KMS-11 (cell line): ENCODE data around the gene ZFAND2A.

Experiments
- H2AFZ ChIP-seq: fragments of 200-600 bp; sonication (generic); 2 replicates; pipeline ENCODE4 v1.6.1; 2016; ENCODE audit warnings: antibody characterized with exemption, mixed run types, low read depth
- H3K27ac ChIP-seq: fragments of 200-600 bp; sonication (generic); 2 replicates; pipeline ENCODE4 v1.6.1; 2016; ENCODE audit warnings: mild to moderate bottlenecking, mixed run types
- H3K27me3 ChIP-seq: fragments of 200-600 bp; sonication (generic); 2 replicates; pipeline ENCODE4 v1.6.1; 2017; ENCODE audit warnings: mild to moderate bottlenecking, low read depth, mixed run types, moderate library complexity; ENCODE audit not compliant: insufficient read depth
- H3K36me3 ChIP-seq: fragments of 200-600 bp; sonication (generic); 2 replicates; pipeline ENCODE4 v1.6.1; 2017; ENCODE audit warnings: mild to moderate bottlenecking, mixed run types; ENCODE audit not compliant: insufficient read depth
- H3K4me1 ChIP-seq: fragments of 200-600 bp; sonication (generic); 2 replicates; pipeline ENCODE4 v1.6.1; 2016; ENCODE audit warnings: mild to moderate bottlenecking, low read depth, mixed run types; ENCODE audit not compliant: poor library complexity, severe bottlenecking
- H3K4me2 ChIP-seq: fragments of 200-600 bp; sonication (generic); 2 replicates; pipeline ENCODE4 v1.7.0; 2016; ENCODE audit warnings: mild to moderate bottlenecking, mixed run types
- H3K4me3 ChIP-seq: fragments of 200-600 bp; sonication (generic); IDR thresholded peaks from 2 replicates; pipeline ENCODE4 v1.6.1; 2017; ENCODE audit warnings: low read depth, low read length, mixed read lengths; ENCODE audit not compliant: insufficient read depth
- H3K79me2 ChIP-seq: fragments of 200-600 bp; sonication (generic); 2 replicates; pipeline ENCODE4 v1.6.1; 2016; ENCODE audit warnings: low read depth, mixed run types; ENCODE audit not compliant: insufficient read depth
- H3K9ac ChIP-seq: fragments of 200-600 bp; sonication (generic); 2 replicates; pipeline ENCODE4 v1.6.1; 2016; ENCODE audit warnings: mild to moderate bottlenecking, mixed run types
- H4K20me1 ChIP-seq: fragments of 200-600 bp; sonication (generic); 2 replicates; pipeline ENCODE4 v1.6.1; 2016; ENCODE audit warnings: mild to moderate bottlenecking, mixed run types; ENCODE audit not compliant: insufficient read depth
- TF ChIP-seq, protein P1 (sequence below): fragments of 200-600 bp; sonication (generic); conservative IDR thresholded peaks from 2 replicates; pipeline ENCODE4 v1.6.1; 2017; ENCODE audit warnings: low read depth, mild to moderate bottlenecking, antibody characterized with exemption, low read length, moderate library complexity, mixed read lengths

The ZFAND2A gene

DNA sequence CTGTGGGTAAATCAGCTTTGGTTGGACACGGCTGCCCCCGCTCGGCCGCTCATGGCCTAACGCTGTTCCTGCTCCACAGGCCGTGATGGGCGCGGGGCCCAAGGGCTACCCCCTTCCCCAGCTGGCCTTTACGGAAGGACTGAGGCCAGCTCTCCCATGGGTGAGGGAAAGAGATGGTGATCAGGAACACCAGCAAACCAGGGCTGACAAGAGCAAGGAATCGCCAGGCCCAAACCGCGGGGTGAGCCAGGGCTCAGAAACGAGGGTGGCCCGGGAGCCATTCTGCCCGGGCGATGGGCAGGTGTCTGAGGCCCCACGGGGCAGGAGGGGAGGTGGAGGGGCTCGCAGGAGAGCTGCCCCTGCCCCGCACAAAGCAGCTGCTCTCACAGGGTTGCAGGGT, 45.5 kb downstream of the ZFAND2A start:
- TF ChIP-seq, protein P1, sequence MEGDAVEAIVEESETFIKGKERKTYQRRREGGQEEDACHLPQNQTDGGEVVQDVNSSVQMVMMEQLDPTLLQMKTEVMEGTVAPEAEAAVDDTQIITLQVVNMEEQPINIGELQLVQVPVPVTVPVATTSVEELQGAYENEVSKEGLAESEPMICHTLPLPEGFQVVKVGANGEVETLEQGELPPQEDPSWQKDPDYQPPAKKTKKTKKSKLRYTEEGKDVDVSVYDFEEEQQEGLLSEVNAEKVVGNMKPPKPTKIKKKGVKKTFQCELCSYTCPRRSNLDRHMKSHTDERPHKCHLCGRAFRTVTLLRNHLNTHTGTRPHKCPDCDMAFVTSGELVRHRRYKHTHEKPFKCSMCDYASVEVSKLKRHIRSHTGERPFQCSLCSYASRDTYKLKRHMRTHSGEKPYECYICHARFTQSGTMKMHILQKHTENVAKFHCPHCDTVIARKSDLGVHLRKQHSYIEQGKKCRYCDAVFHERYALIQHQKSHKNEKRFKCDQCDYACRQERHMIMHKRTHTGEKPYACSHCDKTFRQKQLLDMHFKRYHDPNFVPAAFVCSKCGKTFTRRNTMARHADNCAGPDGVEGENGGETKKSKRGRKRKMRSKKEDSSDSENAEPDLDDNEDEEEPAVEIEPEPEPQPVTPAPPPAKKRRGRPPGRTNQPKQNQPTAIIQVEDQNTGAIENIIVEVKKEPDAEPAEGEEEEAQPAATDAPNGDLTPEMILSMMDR, result no peak
- H4K20me1 ChIP-seq, result no peaks in the 10 kb centered on the region
- no peak overlapping the region for H2AFZ ChIP-seq
- H3K4me2 ChIP-seq, result no peak overlapping the region
- no peaks in the 10 kb centered on the region for H3K27me3 ChIP-seq
- no peaks in the 10 kb centered on the region for H3K36me3 ChIP-seq
- no peaks in the 10 kb centered on the region for H3K4me1 ChIP-seq
- no peak overlapping the region for H3K27ac ChIP-seq
- H3K9ac ChIP-seq, result no peak overlapping the region
- no peak overlapping the region for H3K4me3 ChIP-seq
- H3K79me2 ChIP-seq, result no peaks in the 10 kb centered on the region

DNA sequence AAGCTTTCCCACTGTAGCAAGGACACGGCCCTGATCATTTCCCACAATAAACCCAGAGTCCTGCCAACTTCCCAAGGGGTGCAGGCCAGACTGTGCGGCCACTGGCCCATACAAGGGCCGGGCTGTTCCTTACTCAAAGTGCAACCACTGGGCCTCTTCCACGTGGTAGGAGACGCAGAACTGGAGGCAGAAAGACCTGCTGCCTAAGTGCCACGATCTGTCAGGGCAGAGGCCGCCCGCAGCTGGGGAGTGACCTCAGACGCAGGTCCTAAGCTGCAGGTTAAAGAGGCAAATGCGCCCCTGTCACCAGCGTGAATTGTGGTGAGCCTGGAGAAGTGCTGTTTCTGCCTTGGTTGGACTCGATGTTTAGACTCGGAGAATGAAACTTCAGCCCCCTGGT, 45.9 kb downstream of the ZFAND2A start:
- H3K4me2 ChIP-seq, result no peak overlapping the region
- no peak overlapping the region for H3K9ac ChIP-seq
- H3K27ac ChIP-seq, result no peak overlapping the region
- no peak overlapping the region for H3K4me3 ChIP-seq
- no peaks in the 10 kb centered on the region for H4K20me1 ChIP-seq
- H3K79me2 ChIP-seq, result no peaks in the 10 kb centered on the region
- H2AFZ ChIP-seq, result no peak overlapping the region
- H3K27me3 ChIP-seq, result no peaks in the 10 kb centered on the region
- no peaks in the 10 kb centered on the region for H3K4me1 ChIP-seq
- TF ChIP-seq, protein P1, result no peak
- H3K36me3 ChIP-seq, result no peaks in the 10 kb centered on the region

DNA sequence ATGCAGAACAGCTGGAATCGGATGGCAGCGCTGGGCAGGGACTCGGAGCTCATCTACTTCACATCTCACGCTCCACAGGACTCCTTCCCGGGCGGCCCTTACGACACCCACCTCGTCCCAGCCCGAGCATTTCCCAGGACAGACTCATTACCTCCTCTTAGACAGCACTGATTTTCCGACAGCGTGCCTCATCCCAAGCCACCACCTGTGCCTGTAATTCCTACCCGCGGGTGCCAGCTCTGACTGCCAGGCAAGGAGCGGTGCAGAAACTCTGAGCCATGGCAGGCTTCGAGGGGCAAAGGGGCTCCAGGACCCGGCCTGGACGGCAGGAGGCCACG, 46.5 kb downstream of the ZFAND2A start:
- no peaks in the 10 kb centered on the region for H3K36me3 ChIP-seq
- H3K4me2 ChIP-seq, result no peak overlapping the region

DNA sequence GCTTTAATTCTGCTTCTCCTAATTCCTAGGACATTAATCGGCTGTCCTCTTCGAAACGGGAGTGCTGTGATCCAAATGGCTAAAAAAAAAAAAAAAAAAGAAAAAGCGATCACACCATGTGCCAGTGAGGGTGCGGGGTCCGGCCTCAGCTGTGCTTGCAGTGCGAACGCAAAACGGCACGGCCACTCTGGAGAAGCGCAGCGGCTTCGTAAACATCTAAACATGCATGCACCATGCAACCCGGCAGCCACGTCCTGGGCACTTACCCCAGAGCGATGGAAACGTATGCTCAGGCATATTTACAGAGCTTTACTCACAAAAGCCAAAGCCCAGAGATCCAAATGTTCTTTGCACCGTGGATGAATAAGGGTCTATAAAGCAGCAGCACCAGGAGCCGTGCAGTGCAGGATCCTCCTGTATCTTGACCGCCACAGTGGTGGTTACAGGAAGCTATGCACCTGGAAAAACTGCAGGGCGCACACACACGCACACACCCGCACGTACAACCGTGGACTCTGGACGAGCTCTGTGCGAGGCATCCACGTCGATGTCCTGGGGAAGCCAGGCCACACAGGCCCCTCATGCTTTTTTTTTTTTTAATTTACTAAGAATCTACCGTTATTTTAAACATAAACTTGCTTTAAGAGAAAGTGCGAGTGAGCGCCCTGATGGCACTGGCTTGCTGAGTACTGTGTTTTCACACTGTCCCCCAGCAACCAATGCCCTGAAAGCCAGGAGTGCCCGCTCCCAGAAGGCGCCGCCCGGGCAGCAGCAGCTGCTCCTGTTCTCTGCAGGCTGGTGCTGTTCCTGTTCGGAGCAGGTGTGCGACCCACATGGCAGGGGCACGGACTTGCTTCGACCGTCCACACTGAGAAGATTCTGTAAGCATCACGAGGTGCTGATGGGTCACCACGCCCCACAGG, 47.1 kb downstream of the ZFAND2A start:
- Histone ChIP-seq H3K4me3 (no peak overlapping the region), H4K20me1 (no peaks in the 10 kb centered on the region), H3K36me3 (no peaks in the 10 kb centered on the region), H3K4me2 (no peak overlapping the region), H3K79me2 (no peaks in the 10 kb centered on the region), H3K27me3 (no peaks in the 10 kb centered on the region), H2AFZ (no peak overlapping the region), H3K27ac (no peak overlapping the region), H3K4me1 (no peaks in the 10 kb centered on the region), H3K9ac (no peak overlapping the region)
- TF ChIP-seq, protein P1, result no peak

More for the DNA sequence above, 46.5 kb downstream of the ZFAND2A start:
- Histone ChIP-seq H4K20me1 (no peaks in the 10 kb centered on the region), H2AFZ (no peak overlapping the region), H3K4me1 (no peaks in the 10 kb centered on the region), H3K27ac (no peak overlapping the region), H3K27me3 (no peaks in the 10 kb centered on the region), H3K9ac (no peak overlapping the region), H3K4me3 (no peak overlapping the region), H3K79me2 (no peaks in the 10 kb centered on the region)
- TF ChIP-seq, protein P1, result no peak
